BLaER1 treated with 17β-estradiol and CSF1 and Interleukin-3, amounts not matched to agents 10 nM and 100 nM (cell line): Measurements from ENCODE around the gene ETFA.

ENCODE experiments used
- H3K27ac ChIP-seq, 11 experiments: shearing (Covaris generic); formaldehyde crosslinking; 2 replicates each; pipeline ENCODE4 v1.8.1; 2022
- H3K27me3 ChIP-seq, 11 experiments: shearing (Covaris generic); formaldehyde crosslinking; 2 replicates each; pipeline ENCODE4 v1.8.1; 2022
- H3K36me3 ChIP-seq, 11 experiments: shearing (Covaris generic); formaldehyde crosslinking; 2 replicates each; pipeline ENCODE4 v1.8.1; 2022
- H3K4me1 ChIP-seq, 10 experiments: shearing (Covaris generic); formaldehyde crosslinking; 2 replicates each; pipeline ENCODE4 v1.8.1; 2022
- H3K4me2 ChIP-seq, 11 experiments: shearing (Covaris generic); formaldehyde crosslinking; 2 replicates each; pipeline ENCODE4 v1.8.1; 2022
- H3K4me3 ChIP-seq, 10 experiments: shearing (Covaris generic); formaldehyde crosslinking; 2 replicates each; pipeline ENCODE4 v1.8.1; 2022
- H3K9ac ChIP-seq, 11 experiments: shearing (Covaris generic); formaldehyde crosslinking; 2 replicates each; pipeline ENCODE4 v1.8.1; 2022
- H3K9me3 ChIP-seq, 11 experiments: shearing (Covaris generic); formaldehyde crosslinking; replicated peaks in 1 of 11; 2 replicates each; pipeline ENCODE4 v1.8.1; 2022
- H4K20me1 ChIP-seq, 11 experiments: shearing (Covaris generic); formaldehyde crosslinking; 2 replicates each; pipeline ENCODE4 v1.8.1; 2022
- Cebpa-rat ChIP-seq, 11 experiments: shearing (Covaris generic); IDR thresholded peaks; 2 replicates each; pipeline ENCODE4 v1.8.1; 2022

Gene ETFA

GRCh38 chr15:76347482-76348055, 36.3 kb upstream of the ETFA start:
- peaks cover 0 to 20% (median 14%) of the 10 kb centered on the region in 11 experiments; a peak in 16 of 22 replicates for H3K36me3 ChIP-seq
- no peak overlapping the region for H3K4me2 ChIP-seq
- no peaks in the 10 kb centered on the region for H3K4me1 ChIP-seq
- no peak overlapping the region for H3K4me3 ChIP-seq
- peaks cover 57 to 78% (median 64%) of the 10 kb centered on the region in 11 experiments for H3K27me3 ChIP-seq
- peaks cover 24 to 42% (median 38%) of the 10 kb centered on the region in 11 experiments for H3K9me3 ChIP-seq
- peaks cover 0 to 32% (median 12%) of the 10 kb centered on the region in 11 experiments; a peak in 12 of 22 replicates for H4K20me1 ChIP-seq
- no peak overlapping the region for H3K27ac ChIP-seq
- no peak overlapping the region for H3K9ac ChIP-seq
- no peak for TF ChIP-seq Cebpa-rat (IDR thresholded peaks at IDR 0.05)

- peak overlapping the region in 8 of 10 experiments; percentile 1 to 45 (median 34); a peak in 9 of 20 replicates for H3K4me3 ChIP-seq
These were observed 35.6 kb upstream of the ETFA start for GRCh38 chr15:76346669-76347481.

GRCh38 chr15:76345880-76346668, 34.8 kb upstream of the ETFA start:
- Histone ChIP-seq H3K36me3 (peaks cover 0 to 20% (median 14%) of the 10 kb centered on the region in 11 experiments; a peak in 16 of 22 replicates), H4K20me1 (peaks cover 0 to 44% (median 22%) of the 10 kb centered on the region in 11 experiments; a peak in 18 of 22 replicates), H3K4me2 (peak overlapping the region in 3 of 11 experiments; percentile 46 to 72 (median 69); a peak in 5 of 22 replicates), H3K9ac (0 out of 22 replicates have a peak overlapping the region, but pooled peaks of 1 of the 11 experiments have one; percentile 24), H3K4me3 (peak overlapping the region in 9 of 10 experiments; percentile 1 to 45 (median 32); a peak in 10 of 20 replicates), H3K9me3 (peaks cover 33 to 49% (median 46%) of the 10 kb centered on the region in 11 experiments), H3K4me1 (peaks cover 6 to 11% (median 8%) of the 10 kb centered on the region in 10 experiments; a peak in 18 of 20 replicates), H3K27ac (no peak overlapping the region), H3K27me3 (peaks cover 72 to 93% (median 79%) of the 10 kb centered on the region in 11 experiments)
- no peak for TF ChIP-seq Cebpa-rat (IDR thresholded peaks at IDR 0.05)

More at GRCh38 chr15:76346669-76347481, 35.6 kb upstream of the ETFA start:
- peaks cover 0 to 2% (median under 1%) of the 10 kb centered on the region in 10 experiments; a peak in 8 of 20 replicates for H3K4me1 ChIP-seq
- H3K9me3 ChIP-seq = peaks cover 31 to 49% (median 45%) of the 10 kb centered on the region in 11 experiments
- H3K4me2 ChIP-seq = peak overlapping the region in 3 of 11 experiments; percentile 46 to 72 (median 69); a peak in 2 of 22 replicates
- no peak for TF ChIP-seq Cebpa-rat (IDR thresholded peaks at IDR 0.05)
- H3K36me3 ChIP-seq = peaks cover 0 to 20% (median 14%) of the 10 kb centered on the region in 11 experiments; a peak in 16 of 22 replicates
- peaks cover 0 to 36% (median 14%) of the 10 kb centered on the region in 11 experiments; a peak in 17 of 22 replicates for H4K20me1 ChIP-seq
- H3K27me3 ChIP-seq = peaks cover 64 to 85% (median 71%) of the 10 kb centered on the region in 11 experiments
- no peak overlapping the region for H3K9ac ChIP-seq
- no peak overlapping the region for H3K27ac ChIP-seq

GRCh38 chr15:76345583-76345879, 34.3 kb upstream of the ETFA start:
- Histone ChIP-seq H3K9me3 (peaks cover 33 to 49% (median 46%) of the 10 kb centered on the region in 11 experiments), H3K4me3 (peak overlapping the region in 2 of 10 experiments; percentile 42 to 45; a peak in 1 of 20 replicates), H3K36me3 (peaks cover 0 to 20% (median 14%) of the 10 kb centered on the region in 11 experiments; a peak in 16 of 22 replicates), H3K27ac (no peak overlapping the region), H4K20me1 (peaks cover 0 to 50% (median 27%) of the 10 kb centered on the region in 11 experiments; a peak in 20 of 22 replicates), H3K9ac (no peak overlapping the region), H3K27me3 (peaks cover 77 to 98% (median 85%) of the 10 kb centered on the region in 11 experiments), H3K4me1 (peaks cover 12 to 16% (median 14%) of the 10 kb centered on the region in 10 experiments), H3K4me2 (peak overlapping the region in 2 of 11 experiments; percentile 69 to 72; a peak in 2 of 22 replicates)
- no peak for TF ChIP-seq Cebpa-rat (IDR thresholded peaks at IDR 0.05)

- H3K27me3 ChIP-seq = peaks cover 82 to 99% (median 90%) of the 10 kb centered on the region in 11 experiments
- H3K27ac ChIP-seq = no peak overlapping the region
These were observed 33.8 kb upstream of the ETFA start for GRCh38 chr15:76344893-76345582.

GRCh38 chr15:76343313-76343996, 32.2 kb upstream of the ETFA start:
- H3K9ac ChIP-seq = no peak overlapping the region
- peaks cover 0 to 20% (median 14%) of the 10 kb centered on the region in 11 experiments; a peak in 16 of 22 replicates for H3K36me3 ChIP-seq
- peaks cover 23 to 35% (median 28%) of the 10 kb centered on the region in 10 experiments for H3K4me1 ChIP-seq
- H3K9me3 ChIP-seq = peaks cover 33 to 49% (median 46%) of the 10 kb centered on the region in 11 experiments
- H3K4me2 ChIP-seq = no peak overlapping the region
- peaks cover 98 to 100% (median 100%) of the 10 kb centered on the region in 11 experiments for H3K27me3 ChIP-seq
- H3K4me3 ChIP-seq = no peak overlapping the region
- no peak for TF ChIP-seq Cebpa-rat (IDR thresholded peaks at IDR 0.05)
- H3K27ac ChIP-seq = no peak overlapping the region
- peaks cover 0 to 71% (median 48%) of the 10 kb centered on the region in 11 experiments; a peak in 20 of 22 replicates for H4K20me1 ChIP-seq

More at GRCh38 chr15:76344893-76345582, 33.8 kb upstream of the ETFA start:
- no peak overlapping the region for H3K4me2 ChIP-seq
- TF ChIP-seq Cebpa-rat (IDR thresholded peaks at IDR 0.05) = no peak
- H3K9me3 ChIP-seq = peaks cover 33 to 49% (median 46%) of the 10 kb centered on the region in 11 experiments
- H3K4me3 ChIP-seq = no peak overlapping the region
- H3K4me1 ChIP-seq = peaks cover 17 to 21% (median 18%) of the 10 kb centered on the region in 10 experiments
- no peak overlapping the region for H3K9ac ChIP-seq
- peaks cover 0 to 55% (median 32%) of the 10 kb centered on the region in 11 experiments; a peak in 20 of 22 replicates for H4K20me1 ChIP-seq
- peaks cover 0 to 20% (median 14%) of the 10 kb centered on the region in 11 experiments; a peak in 16 of 22 replicates for H3K36me3 ChIP-seq
